Trophoblast cell (in vitro differentiated cells and primary cell): ENCODE results near the gene PHF14.
A peak's percentile ranks its signal among the peaks of the same experiment; 100 is the strongest.

Experiments used
- DNase-seq, 2 donors: peaks; one replicate each; pipeline ENCODE4 v3.0.0-alpha.2; 2016
- H2AFZ ChIP-seq: 2 replicates; pipeline ENCODE4 v1.6.1; 2013; ENCODE audit warnings: low read length, moderate library complexity, mild to moderate bottlenecking; ENCODE audit not compliant: insufficient read depth, poor library complexity
- H2AK5ac ChIP-seq: 2 replicates; pipeline ENCODE4 v1.6.1; 2013; ENCODE audit warnings: mild to moderate bottlenecking, low read length
- H2BK120ac ChIP-seq: 2 replicates; pipeline ENCODE4 v1.6.1; 2013; ENCODE audit warnings: low read length, mild to moderate bottlenecking, moderate library complexity; ENCODE audit not compliant: insufficient read depth, poor library complexity
- H2BK12ac ChIP-seq: 2 replicates; pipeline ENCODE4 v1.6.1; 2013; ENCODE audit warnings: mild to moderate bottlenecking, low read length, moderate library complexity
- H2BK5ac ChIP-seq: 2 replicates; pipeline ENCODE4 v1.6.1; 2013; ENCODE audit warnings: low read length, low read depth, moderate library complexity, mild to moderate bottlenecking; ENCODE audit not compliant: poor library complexity
- H3K14ac ChIP-seq: 2 replicates; pipeline ENCODE4 v1.6.1; 2013; ENCODE audit warnings: mild to moderate bottlenecking, low read length
- H3K18ac ChIP-seq: 2 replicates; pipeline ENCODE4 v1.6.1; 2013; ENCODE audit warnings: mild to moderate bottlenecking, low read length
- H3K23ac ChIP-seq: 2 replicates; pipeline ENCODE4 v1.6.1; 2013; ENCODE audit warnings: low read length
- H3K27ac ChIP-seq: 2 replicates; pipeline ENCODE4 v1.5.1; 2013; ENCODE audit warnings: low read depth, mild to moderate bottlenecking, inconsistent platforms, low read length, moderate library complexity
- H3K27me3 ChIP-seq: 2 replicates; pipeline ENCODE4 v1.6.1; 2013; ENCODE audit warnings: inconsistent platforms, mild to moderate bottlenecking, low read length, moderate library complexity; ENCODE audit not compliant: insufficient read depth
- H3K36me3 ChIP-seq, 2 experiments: 1 replicate in 1 of 2; 2 replicates in 1 of 2; pipeline ENCODE4 v1.6.1; 2013; ENCODE audit warnings: low read length in 2 of 2, mild to moderate bottlenecking in 2 of 2, moderate library complexity in 1 of 2; ENCODE audit not compliant: insufficient read depth in 2 of 2, control insufficient read depth in 1 of 2
- H3K4ac ChIP-seq: 2 replicates; pipeline ENCODE4 v1.6.1; 2013; ENCODE audit warnings: low read depth, mild to moderate bottlenecking, low read length, moderate library complexity
- H3K4me1 ChIP-seq, 2 experiments: 1 replicate in 1 of 2; 2 replicates in 1 of 2; pipeline ENCODE4 v1.6.1; 2013; ENCODE audit warnings: low read length in 2 of 2, mild to moderate bottlenecking in 2 of 2, moderate library complexity in 1 of 2; ENCODE audit not compliant: insufficient read depth in 2 of 2, control insufficient read depth in 1 of 2
- H3K4me2 ChIP-seq: 2 replicates; pipeline ENCODE4 v1.6.1; 2013; ENCODE audit warnings: inconsistent platforms, mild to moderate bottlenecking, low read length, moderate library complexity
- H3K4me3 ChIP-seq: 2 replicates; pipeline ENCODE4 v1.5.1; 2013; ENCODE audit warnings: mild to moderate bottlenecking, low read depth, low read length, inconsistent platforms
- H3K79me1 ChIP-seq: one replicate; pipeline ENCODE4 v1.6.1; 2013; ENCODE audit warnings: low read length
- H3K79me2 ChIP-seq: 2 replicates; pipeline ENCODE4 v1.6.1; 2013; ENCODE audit warnings: low read length, mild to moderate bottlenecking; ENCODE audit not compliant: control insufficient read depth, insufficient read depth, poor library complexity
- H3K9ac ChIP-seq: 2 replicates; pipeline ENCODE4 v1.6.1; 2013; ENCODE audit warnings: mild to moderate bottlenecking, low read length
- H3K9me3 ChIP-seq: 2 replicates; pipeline ENCODE4 v1.6.1; 2013; ENCODE audit warnings: low read depth, mild to moderate bottlenecking, control low read depth, inconsistent platforms, low read length; ENCODE audit not compliant: insufficient read depth
- H4K12ac ChIP-seq: 2 replicates; pipeline ENCODE4 v1.6.1; 2013; ENCODE audit warnings: low read depth, mild to moderate bottlenecking, low read length, moderate library complexity
- H4K8ac ChIP-seq: 2 replicates; pipeline ENCODE4 v1.6.1; 2013; ENCODE audit warnings: low read depth, mild to moderate bottlenecking, low read length, moderate library complexity
- H4K91ac ChIP-seq: one replicate; pipeline ENCODE4 v1.6.1; 2013; ENCODE audit warnings: low read depth, mild to moderate bottlenecking, low read length, moderate library complexity
- WGBS: extraction: QIAGEN DNeasy Blood & Tissue Kit; methylation state at CpG from one replicate; pipeline ENCODE4 v1.1.7; 2013; ENCODE audit warnings: missing lambda C conversion rate; ENCODE audit not compliant: insufficient read length, insufficient coverage; ENCODE audit errors: extremely low coverage; 5-methylcytosine and 5-hydroxymethylcytosine counted together

The PHF14 gene

DNA sequence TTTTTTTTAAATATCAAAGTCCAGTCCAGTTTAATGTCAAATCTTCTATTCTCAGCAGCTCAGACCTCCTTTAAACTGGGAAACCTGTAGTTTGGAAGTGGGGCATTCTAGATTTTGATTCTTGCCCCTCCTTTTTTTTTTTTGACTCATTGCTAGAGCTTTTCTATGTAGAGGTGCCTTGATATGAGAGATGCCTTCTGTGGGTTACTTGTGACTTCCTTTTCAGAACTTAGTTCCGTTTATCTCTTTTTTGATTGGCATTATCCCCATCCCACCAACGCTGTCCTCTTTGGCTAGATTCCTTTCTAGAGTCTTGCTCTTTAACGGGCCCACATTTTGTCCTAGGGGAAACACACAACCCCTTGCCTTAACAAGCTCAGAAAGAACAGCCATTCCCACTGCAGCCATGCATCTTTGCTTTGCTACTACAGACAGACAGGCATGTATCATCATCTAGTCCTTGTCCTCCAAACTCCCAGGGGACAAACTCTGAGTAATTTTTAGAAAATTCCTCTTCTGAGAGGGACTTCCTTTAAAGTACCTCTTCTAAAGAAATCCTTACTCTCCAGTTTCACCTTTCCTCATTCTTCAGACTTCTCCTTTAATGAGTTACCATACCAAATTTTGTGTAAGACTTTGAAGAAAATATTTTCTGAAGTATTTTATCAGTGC lies 153.6 kb downstream of the PHF14 start:
- no peak overlapping the region for H3K14ac ChIP-seq
- no peak overlapping the region for H3K27ac ChIP-seq
- no peak overlapping the region for H3K18ac ChIP-seq
- peak; percentile 17 to 82 for DNase-seq
- no peak overlapping the region for H4K91ac ChIP-seq
- H3K36me3 ChIP-seq, result no peaks in the 10 kb centered on the region
- H3K4ac ChIP-seq, result no peak overlapping the region
- no peak overlapping the region for H3K4me3 ChIP-seq
- H4K12ac ChIP-seq, result no peak overlapping the region
- H2AK5ac ChIP-seq, result no peak overlapping the region
- H3K4me2 ChIP-seq, result no peak overlapping the region
- H2BK5ac ChIP-seq, result no peak overlapping the region
- H3K23ac ChIP-seq, result no peak overlapping the region
- no peak overlapping the region for H4K8ac ChIP-seq
- no peak overlapping the region for H2BK120ac ChIP-seq
- H2BK12ac ChIP-seq, result no peak overlapping the region
- peaks cover 0 to 2% of the 10 kb centered on the region in 2 experiments for H3K4me1 ChIP-seq
- no peak overlapping the region for H3K9ac ChIP-seq
- no peaks in the 10 kb centered on the region for H3K79me2 ChIP-seq
- H2AFZ ChIP-seq, result no peak overlapping the region
- no peaks in the 10 kb centered on the region for H3K79me1 ChIP-seq
- no CpG with 5 or more reads among the region's 3 CpGs for WGBS
- H3K27me3 ChIP-seq, result no peaks in the 10 kb centered on the region
- H3K9me3 ChIP-seq, result no peaks in the 10 kb centered on the region

DNA sequence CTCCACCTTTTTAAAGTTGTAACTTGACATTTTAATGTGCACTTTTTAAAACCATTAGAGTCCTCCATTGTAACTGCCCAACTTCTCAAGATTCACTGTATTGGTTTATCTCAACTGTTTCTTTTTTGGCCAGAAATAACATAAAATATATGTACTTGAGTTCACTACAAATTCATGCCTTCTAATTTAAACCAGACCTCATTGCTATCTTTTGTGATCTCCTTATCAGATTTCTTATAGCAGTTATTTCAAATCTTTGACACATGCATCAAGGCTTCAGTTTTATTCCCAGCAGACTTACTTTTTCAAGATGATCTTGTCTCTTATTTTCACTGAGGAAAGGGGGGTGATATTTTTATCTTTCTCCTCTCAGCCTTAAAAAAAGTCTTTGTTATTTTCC lies 154.3 kb downstream of the PHF14 start:
- H3K4me1 ChIP-seq, result peaks cover 0 to 2% of the 10 kb centered on the region in 2 experiments
- no peaks in the 10 kb centered on the region for H3K27me3 ChIP-seq
- H3K27ac ChIP-seq, result no peak overlapping the region
- H2AFZ ChIP-seq, result no peak overlapping the region
- H3K18ac ChIP-seq, result no peak overlapping the region
- no peak overlapping the region for H2BK120ac ChIP-seq
- H3K4ac ChIP-seq, result no peak overlapping the region
- no peak overlapping the region for H3K9ac ChIP-seq
- H2BK5ac ChIP-seq, result no peak overlapping the region
- no peaks in the 10 kb centered on the region for H3K79me1 ChIP-seq
- H2AK5ac ChIP-seq, result no peak overlapping the region
- no peaks in the 10 kb centered on the region for H3K79me2 ChIP-seq
- no peak overlapping the region for H4K12ac ChIP-seq
- no peaks in the 10 kb centered on the region for H3K9me3 ChIP-seq
- H4K8ac ChIP-seq, result no peak overlapping the region
- H4K91ac ChIP-seq, result no peak overlapping the region
- peak in 1 of 2 donors; percentile 19 for DNase-seq
- no peaks in the 10 kb centered on the region for H3K36me3 ChIP-seq
- H3K23ac ChIP-seq, result no peak overlapping the region
- no peak overlapping the region for H3K4me2 ChIP-seq
- no peak overlapping the region for H3K4me3 ChIP-seq
- no peak overlapping the region for H2BK12ac ChIP-seq
- H3K14ac ChIP-seq, result no peak overlapping the region

DNA sequence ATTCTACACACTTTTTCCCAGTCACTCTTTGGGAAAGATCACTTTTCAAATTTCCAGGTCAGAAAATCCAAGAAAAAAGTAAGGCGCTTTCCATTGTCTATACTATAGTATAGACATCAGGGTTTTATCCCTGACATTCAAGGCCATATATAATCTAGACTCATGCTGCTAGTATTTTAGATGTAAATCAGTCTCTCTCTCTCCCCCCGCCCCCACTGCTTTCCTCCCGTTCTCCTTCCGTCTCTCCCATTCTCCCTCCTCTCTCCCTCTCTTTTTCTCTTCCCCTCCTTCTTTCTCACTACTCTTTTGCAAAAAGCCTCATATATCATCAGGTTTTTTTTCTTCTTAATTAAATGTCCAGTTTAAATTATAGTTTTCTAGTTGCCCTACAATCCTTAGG lies 154.8 kb downstream of the PHF14 start:
- DNase-seq, result no peak
- Histone ChIP-seq H3K27ac (no peak overlapping the region), H3K14ac (no peak overlapping the region), H2AFZ (no peak overlapping the region), H3K9ac (no peak overlapping the region), H3K4me3 (no peak overlapping the region), H3K4me1 (peaks cover 0 to 2% of the 10 kb centered on the region in 2 experiments), H3K18ac (no peak overlapping the region), H3K27me3 (no peaks in the 10 kb centered on the region), H4K12ac (no peak overlapping the region), H2AK5ac (no peak overlapping the region), H4K91ac (no peak overlapping the region), H2BK5ac (no peak overlapping the region), H3K9me3 (no peaks in the 10 kb centered on the region), H4K8ac (no peak overlapping the region), H3K4ac (no peak overlapping the region), H2BK12ac (no peak overlapping the region), H2BK120ac (no peak overlapping the region), H3K23ac (no peak overlapping the region), H3K4me2 (no peak overlapping the region), H3K79me1 (no peaks in the 10 kb centered on the region), H3K36me3 (no peaks in the 10 kb centered on the region), H3K79me2 (no peaks in the 10 kb centered on the region)
- WGBS, result 100% methylated on average over 1 of the region's 4 CpGs

DNA sequence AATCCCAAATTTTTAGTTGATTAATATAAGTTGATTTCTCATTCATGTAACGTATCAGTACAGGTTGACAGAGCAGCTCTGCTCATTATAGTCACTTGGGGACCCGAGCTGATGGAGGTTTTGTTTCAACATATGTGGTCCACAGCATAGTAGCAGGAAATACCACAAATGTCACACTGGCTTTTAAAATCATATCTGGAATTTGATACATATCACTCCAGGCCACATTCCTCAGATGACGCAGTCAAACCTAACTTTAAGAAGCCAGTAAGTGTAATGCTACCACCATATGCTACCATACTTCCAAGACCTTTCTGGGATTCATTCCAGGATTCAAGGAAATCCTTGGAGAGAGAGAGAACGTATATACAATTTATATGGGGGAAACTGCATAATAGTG lies 156.3 kb downstream of the PHF14 start:
- Histone ChIP-seq H4K12ac (no peak overlapping the region), H3K4me3 (no peak overlapping the region), H2BK120ac (no peak overlapping the region), H3K79me1 (no peaks in the 10 kb centered on the region), H3K9ac (no peak overlapping the region), H3K27me3 (no peaks in the 10 kb centered on the region), H3K36me3 (no peaks in the 10 kb centered on the region), H3K23ac (no peak overlapping the region), H3K18ac (no peak overlapping the region), H3K27ac (no peak overlapping the region), H3K9me3 (no peaks in the 10 kb centered on the region), H3K4me1 (peaks cover 0 to 2% of the 10 kb centered on the region in 2 experiments), H2BK5ac (no peak overlapping the region), H3K4ac (no peak overlapping the region), H4K8ac (no peak overlapping the region), H4K91ac (no peak overlapping the region), H2BK12ac (no peak overlapping the region), H3K79me2 (no peaks in the 10 kb centered on the region), H3K14ac (no peak overlapping the region), H2AK5ac (no peak overlapping the region), H3K4me2 (no peak overlapping the region), H2AFZ (no peak overlapping the region)
- peak; percentile 69 to 93 for DNase-seq
- no CpG with 5 or more reads among the region's 4 CpGs for WGBS
